Gastroesophageal sphincter (tissue), 4 donors: ENCODE results near the gene NT5DC1. TPM values are rescaled to one million over a fixed set of nuclear protein-coding genes. Genes with fewer than 3 reads are reported as not detected.

ENCODE experiments used
- ATAC-seq: fragments of 150-250 bp; one replicate; pipeline ENCODE4 v1.9.1; 2016; ENCODE audit warnings: mild to moderate bottlenecking, moderate library complexity
- H3K27ac ChIP-seq, 4 donors: fragments of 200-600 bp; sonication (generic) in 3 of 4; 1 replicate in 3 of 4; 2 replicates in 1 of 4; pipeline ENCODE4 v1.5.1; 2016 to 2019
- H3K27me3 ChIP-seq: fragments of 200-600 bp; sonication (generic); one replicate; pipeline ENCODE4 v1.5.1; 2019
- H3K36me3 ChIP-seq, 2 donors: fragments of 200-600 bp; sonication (generic); one replicate each; pipeline ENCODE4 v1.5.1; 2019; ENCODE audit warnings: control low read depth in 1 of 2
- H3K4me1 ChIP-seq, 3 donors: fragments of 200-600 bp; sonication (generic); 1 replicate in 2 of 3; 2 replicates in 1 of 3; pipeline ENCODE4 v1.5.1; 2016 to 2019; ENCODE audit warnings: control low read depth in 2 of 3
- H3K4me3 ChIP-seq, 2 donors: fragments of 200-600 bp; sonication (generic); one replicate each; pipeline ENCODE4 v1.5.1; 2019; ENCODE audit warnings: mild to moderate bottlenecking in 1 of 2, moderate library complexity in 1 of 2
- H3K9me3 ChIP-seq, 3 donors: fragments of 200-600 bp; sonication (generic); one replicate each; pipeline ENCODE4 v1.5.1; 2017 to 2019; ENCODE audit warnings: control low read depth in 2 of 3
- CTCF ChIP-seq, 4 experiments: fragments of 200-600 bp in 2 of 4; fragments of 450-650 bp in 2 of 4; sonication (generic) in 1 of 4; IDR thresholded peaks; one replicate each; pipeline ENCODE4 v1.5.1; 2017 to 2019; ENCODE audit warnings: antibody characterized with exemption in 4 of 4, mild to moderate bottlenecking in 2 of 4, moderate library complexity in 2 of 4
- EP300 ChIP-seq: sonication (generic); formaldehyde crosslinking; IDR thresholded peaks from one replicate; pipeline ENCODE4 v1.6.1; 2017; ENCODE audit warnings: antibody characterized with exemption, mild to moderate bottlenecking
- POLR2A ChIP-seq, 2 donors: fragments of 450-650 bp; IDR thresholded peaks; one replicate each; pipeline ENCODE4 v1.6.1; 2017; ENCODE audit warnings: antibody characterized with exemption in 2 of 2, mild to moderate bottlenecking in 2 of 2, moderate library complexity in 1 of 2
- POLR2AphosphoS5 ChIP-seq: sonication (generic); formaldehyde crosslinking; IDR thresholded peaks from one replicate; pipeline ENCODE4 v1.6.1; 2017; ENCODE audit warnings: antibody characterized with exemption
- WGBS, 2 donors: methylation state at CpG; one replicate each; pipeline ENCODE4 v1.1.5; 2018; ENCODE audit warnings: low coverage in 1 of 2; 5-methylcytosine and 5-hydroxymethylcytosine counted together
- total RNA-seq, 4 donors: library from RNA; depleted of rRNA; stranded (reverse); fragments of >200 nt; gene quantifications; one replicate each; pipeline ENCODE4 v1.1.0, GENCODE V29; 2016

Gene NT5DC1
- total RNA-seq, 4 donors from 2014 or later = 7.1 to 17.4 (median 12.6) TPM

GRCh38 chr6:116078945-116079344, 21.7 kb upstream of the NT5DC1 start:
- TF ChIP-seq POLR2A (IDR thresholded peaks at IDR 0.05) (no peak), EP300 (no peak), CTCF (IDR thresholded peaks at IDR 0.05) (no peak), POLR2AphosphoS5 (no peak)
- no peak for ATAC-seq
- Histone ChIP-seq H3K4me3 (no peak overlapping the region), H3K27ac (no peak overlapping the region), H3K9me3 (no peaks in the 10 kb centered on the region), H3K27me3 (no peaks in the 10 kb centered on the region), H3K36me3 (no peaks in the 10 kb centered on the region), H3K4me1 (no peaks in the 10 kb centered on the region)
- 95 to 100% methylated on average over 3 of the region's 3 CpGs for WGBS, 2 donors

DNA sequence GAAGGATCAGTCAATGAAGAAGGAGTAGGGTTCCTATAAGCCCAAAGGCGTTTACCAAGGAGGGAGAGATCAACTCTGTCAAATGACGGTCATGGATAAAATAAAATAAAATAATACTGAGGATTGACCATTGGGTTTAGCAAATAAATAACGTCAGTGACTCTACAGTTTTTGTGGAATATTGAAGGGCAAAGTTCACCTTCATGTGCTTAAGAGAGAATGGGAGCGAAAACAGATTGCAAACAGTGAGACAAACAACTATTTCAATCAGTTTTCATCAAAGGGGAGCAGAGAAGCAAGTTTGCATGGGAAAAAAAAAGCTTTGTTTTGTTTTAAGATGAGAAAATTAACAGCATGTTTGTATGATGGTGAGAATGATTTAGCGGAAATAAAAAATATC, 17.6 kb upstream of the NT5DC1 start:
- H3K27me3 ChIP-seq = no peaks in the 10 kb centered on the region
- no peak overlapping the region for H3K4me3 ChIP-seq
- H3K36me3 ChIP-seq = no peaks in the 10 kb centered on the region
- no peak overlapping the region for H3K27ac ChIP-seq
- no peak for ATAC-seq
- H3K4me1 ChIP-seq = no peaks in the 10 kb centered on the region
- no peak for TF ChIP-seq POLR2A (IDR thresholded peaks at IDR 0.05)
- TF ChIP-seq POLR2AphosphoS5 = no peak
- no peak for TF ChIP-seq CTCF (IDR thresholded peaks at IDR 0.05)
- TF ChIP-seq EP300 = no peak
- 84 to 88% methylated on average over 5 of the region's 5 CpGs for WGBS, 2 donors
- H3K9me3 ChIP-seq = no peaks in the 10 kb centered on the region

DNA sequence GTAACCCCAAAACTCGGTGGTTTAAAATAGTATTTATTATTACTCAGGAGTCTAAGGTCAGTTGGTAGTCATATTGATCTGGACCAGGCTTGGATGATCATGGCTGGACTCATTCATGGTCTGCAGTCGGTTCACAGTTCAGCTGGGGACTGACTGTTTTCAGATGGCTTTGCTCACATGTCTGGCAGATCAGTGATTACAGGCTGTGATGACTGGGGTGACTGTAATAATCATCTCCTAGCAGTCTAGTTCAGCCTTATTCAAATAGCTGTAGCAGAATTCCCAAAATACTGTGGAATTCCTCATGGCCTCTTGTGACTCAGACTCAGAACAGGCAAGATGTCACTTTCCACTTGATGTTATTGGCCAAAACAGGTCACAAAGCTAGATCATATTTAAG, 16.4 kb upstream of the NT5DC1 start:
- Histone ChIP-seq H3K4me1 (no peaks in the 10 kb centered on the region), H3K27ac (no peak overlapping the region), H3K9me3 (no peaks in the 10 kb centered on the region), H3K36me3 (no peaks in the 10 kb centered on the region), H3K4me3 (no peak overlapping the region), H3K27me3 (no peaks in the 10 kb centered on the region)
- ATAC-seq = no peak
- no peak for TF ChIP-seq POLR2AphosphoS5
- TF ChIP-seq POLR2A (IDR thresholded peaks at IDR 0.05) = no peak
- TF ChIP-seq CTCF (IDR thresholded peaks at IDR 0.05) = no peak
- no peak for TF ChIP-seq EP300
- WGBS, 2 donors = 78 to 80% methylated on average over 2 of the region's 2 CpGs

DNA sequence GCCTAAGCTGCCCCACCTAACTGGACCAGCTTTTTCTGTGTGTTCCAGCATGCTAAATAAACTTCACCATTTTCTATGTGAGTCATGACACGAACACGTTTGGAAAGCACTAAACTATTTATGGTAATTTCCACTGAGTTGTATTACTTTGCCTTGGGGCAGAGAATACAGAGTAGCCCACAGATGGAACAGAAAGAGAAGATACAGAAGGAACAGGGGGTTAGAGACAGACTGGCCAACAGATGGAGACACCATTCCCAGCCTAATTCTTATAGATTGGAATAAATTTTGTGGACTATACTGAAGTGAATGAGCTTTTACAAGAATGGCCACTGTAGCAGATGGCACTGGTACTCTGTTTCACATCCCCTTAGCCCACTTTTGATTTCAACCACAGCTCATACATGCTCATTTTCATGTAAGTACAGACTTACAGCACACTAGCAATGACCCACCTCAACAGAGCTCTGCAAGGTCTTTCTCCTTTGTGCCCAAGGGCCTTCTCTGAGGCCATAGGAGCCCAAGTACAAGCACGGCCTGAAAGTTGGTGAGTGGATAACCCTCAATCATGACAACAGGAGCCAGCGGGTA, 13.1 kb upstream of the NT5DC1 start:
- H3K4me3 ChIP-seq = no peak overlapping the region
- H3K27me3 ChIP-seq = no peaks in the 10 kb centered on the region
- H3K4me1 ChIP-seq = no peaks in the 10 kb centered on the region
- 50 to 60% methylated on average over 4 of the region's 4 CpGs for WGBS, 2 donors
- no peaks in the 10 kb centered on the region for H3K9me3 ChIP-seq
- no peak for ATAC-seq
- TF ChIP-seq CTCF (IDR thresholded peaks at IDR 0.05) (no peak), POLR2A (IDR thresholded peaks at IDR 0.05) (no peak), EP300 (no peak), POLR2AphosphoS5 (no peak)
- no peaks in the 10 kb centered on the region for H3K36me3 ChIP-seq
- no peak overlapping the region for H3K27ac ChIP-seq

GRCh38 chr6:116088946-116089345, 11.7 kb upstream of the NT5DC1 start:
- no peak for ATAC-seq
- Histone ChIP-seq H3K9me3 (no peaks in the 10 kb centered on the region), H3K27ac (no peak overlapping the region), H3K4me3 (no peak overlapping the region), H3K36me3 (no peaks in the 10 kb centered on the region), H3K27me3 (no peaks in the 10 kb centered on the region), H3K4me1 (no peaks in the 10 kb centered on the region)
- TF ChIP-seq POLR2A (IDR thresholded peaks at IDR 0.05) (no peak), EP300 (no peak), POLR2AphosphoS5 (no peak)
